ENCODE data around the gene GPC6.

Gene GPC6

GRCh38 chr13:93847162-93847561 lies 620.6 kb downstream of the GPC6 start:
- Histone ChIP-seq H3K27me3 (ENCODE audit: insufficient read depth, poor library complexity, severe bottlenecking) (no peaks in the 10 kb centered on the region), H3K4me3 (replicated peaks; ENCODE audit: insufficient read depth, low read length) (no peak overlapping the region), H3K27ac (replicated peaks) (no peak overlapping the region)
- no peak for DNase-seq (ENCODE audit: low read depth in 1 of 2, low spot score in 1 of 2)
- TF ChIP-seq SPI1 (IDR thresholded peaks at IDR 0.05; ENCODE audit: borderline replicate concordance, low read depth) (no peak), POLR2AphosphoS5 (IDR thresholded peaks at IDR 0.05; ENCODE audit: low read depth) (no peak), GABPA (IDR thresholded peaks at IDR 0.05; ENCODE audit: low read depth) (no peak), REST (IDR thresholded peaks at IDR 0.05; ENCODE audit: insufficient replicate concordance, low read depth) (no peak)

GRCh38 chr13:93848247-93848646 lies 621.6 kb downstream of the GPC6 start:
- no peak overlapping the region for H3K4me3 ChIP-seq (replicated peaks; ENCODE audit: insufficient read depth, low read length)
- TF ChIP-seq POLR2AphosphoS5 (IDR thresholded peaks at IDR 0.05; ENCODE audit: low read depth) (no peak), REST (IDR thresholded peaks at IDR 0.05; ENCODE audit: insufficient replicate concordance, low read depth) (no peak), CTCF (IDR thresholded peaks at IDR 0.05; ENCODE audit: insufficient read depth, low read length) (no peak), GABPA (IDR thresholded peaks at IDR 0.05; ENCODE audit: low read depth) (no peak), SPI1 (IDR thresholded peaks at IDR 0.05; ENCODE audit: borderline replicate concordance, low read depth) (no peak)
- no peaks in the 10 kb centered on the region for H3K27me3 ChIP-seq (ENCODE audit: insufficient read depth, poor library complexity, severe bottlenecking)
- no peak for DNase-seq (ENCODE audit: low read depth in 1 of 2, low spot score in 1 of 2)
- no peak overlapping the region for H3K27ac ChIP-seq (replicated peaks)

GRCh38 chr13:93851236-93851635 lies 624.6 kb downstream of the GPC6 start:
- DNase-seq (ENCODE audit: low read depth in 1 of 2, low spot score in 1 of 2) = no peak
- H3K4me3 ChIP-seq (replicated peaks; ENCODE audit: insufficient read depth, low read length) = no peak overlapping the region
- H3K27me3 ChIP-seq (ENCODE audit: insufficient read depth, poor library complexity, severe bottlenecking) = no peaks in the 10 kb centered on the region
- no peak for TF ChIP-seq REST (IDR thresholded peaks at IDR 0.05; ENCODE audit: insufficient replicate concordance, low read depth)
- no peak for TF ChIP-seq GABPA (IDR thresholded peaks at IDR 0.05; ENCODE audit: low read depth)
- no peak for TF ChIP-seq POLR2AphosphoS5 (IDR thresholded peaks at IDR 0.05; ENCODE audit: low read depth)
- no peak for TF ChIP-seq CTCF (IDR thresholded peaks at IDR 0.05; ENCODE audit: insufficient read depth, low read length)
- no peak for TF ChIP-seq SPI1 (IDR thresholded peaks at IDR 0.05; ENCODE audit: borderline replicate concordance, low read depth)
- no peak overlapping the region for H3K27ac ChIP-seq (replicated peaks)

All from HL-60 (cell line).